NCI-H2196 treated with DMSO at 0.1 percent for 48 hours (cell line): ENCODE data around the gene ARHGAP9.
"Not testable (repeated sequence)": the region's sequence is repeated elsewhere in the genome, so short reads cannot be mapped to it uniquely, and the experiment has no call there.

Experiments
- DNase-seq: peaks from one replicate; lab custom pipeline; 2025; ENCODE audit not compliant: unreplicated experiment; lab: John Stamatoyannopoulos, UW

ARHGAP9 gene

DNA sequence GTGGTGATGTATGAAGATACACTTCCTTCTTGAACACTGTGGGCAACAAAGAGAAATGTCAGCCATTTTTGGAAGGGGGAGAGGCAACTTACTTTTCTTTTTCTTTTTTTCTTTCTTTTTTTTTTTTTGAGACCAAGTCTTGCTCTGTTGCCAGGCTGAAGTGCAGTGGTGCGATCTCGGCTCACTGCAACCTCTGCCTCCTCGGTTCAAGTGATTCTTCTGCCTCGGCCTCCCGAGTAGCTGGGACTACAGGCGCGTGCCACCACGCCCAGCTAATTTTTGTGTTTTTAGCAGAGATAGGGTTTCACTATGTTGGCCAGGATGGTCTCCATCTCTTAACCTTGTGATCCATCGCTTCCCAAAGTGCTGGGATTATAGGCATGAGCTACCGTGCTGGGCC lies 38.1 kb upstream of the ARHGAP9 start:
- not testable (repeated sequence) for DNase-seq

DNA sequence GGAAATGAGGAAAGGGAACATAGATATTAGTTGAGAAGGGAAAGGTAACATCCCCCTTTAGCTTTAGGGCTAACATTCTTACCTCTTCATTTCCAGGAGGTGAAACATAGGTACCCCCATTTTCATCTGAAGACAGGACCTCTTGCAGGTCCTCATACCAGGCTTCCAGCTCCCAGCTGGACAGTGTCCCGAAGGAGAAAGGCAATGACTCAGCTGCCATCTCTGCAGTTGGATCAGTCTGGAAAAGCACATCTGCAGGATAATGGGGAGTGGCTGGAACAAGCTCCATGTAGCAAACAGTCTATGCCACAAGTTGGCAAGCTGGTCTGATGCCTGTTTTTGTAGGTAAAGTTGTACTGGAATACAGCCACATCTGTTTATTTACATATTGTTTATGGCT lies 37.5 kb upstream of the ARHGAP9 start:
- no peak for DNase-seq

DNA sequence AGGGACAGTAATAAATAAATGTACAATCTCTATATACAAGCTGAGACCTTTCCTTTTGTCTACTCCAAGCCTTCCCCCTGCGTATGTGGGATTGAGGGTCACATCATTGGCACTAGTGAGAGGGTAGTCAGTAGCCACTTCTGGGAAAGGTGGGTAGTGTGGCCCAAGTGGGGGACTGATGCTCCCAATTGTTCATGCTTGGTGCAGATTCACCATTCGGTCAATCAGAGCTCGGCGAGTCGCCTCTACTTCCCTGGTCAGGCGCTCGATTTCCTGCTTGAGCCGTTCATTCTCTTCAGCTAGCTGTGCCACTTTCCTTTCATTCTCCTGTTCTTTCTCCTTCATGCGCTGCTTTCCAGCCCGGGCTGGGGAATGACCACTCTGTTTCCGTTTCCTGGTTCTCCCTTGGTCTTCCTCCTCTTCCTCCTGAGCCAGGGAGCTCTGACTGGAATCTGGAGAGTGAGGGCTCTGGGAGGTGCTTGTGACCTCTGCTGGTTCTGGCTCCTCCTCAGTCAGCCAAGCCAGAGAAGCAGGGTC lies 37.0 kb upstream of the ARHGAP9 start:
- DNase-seq: no peak

DNA sequence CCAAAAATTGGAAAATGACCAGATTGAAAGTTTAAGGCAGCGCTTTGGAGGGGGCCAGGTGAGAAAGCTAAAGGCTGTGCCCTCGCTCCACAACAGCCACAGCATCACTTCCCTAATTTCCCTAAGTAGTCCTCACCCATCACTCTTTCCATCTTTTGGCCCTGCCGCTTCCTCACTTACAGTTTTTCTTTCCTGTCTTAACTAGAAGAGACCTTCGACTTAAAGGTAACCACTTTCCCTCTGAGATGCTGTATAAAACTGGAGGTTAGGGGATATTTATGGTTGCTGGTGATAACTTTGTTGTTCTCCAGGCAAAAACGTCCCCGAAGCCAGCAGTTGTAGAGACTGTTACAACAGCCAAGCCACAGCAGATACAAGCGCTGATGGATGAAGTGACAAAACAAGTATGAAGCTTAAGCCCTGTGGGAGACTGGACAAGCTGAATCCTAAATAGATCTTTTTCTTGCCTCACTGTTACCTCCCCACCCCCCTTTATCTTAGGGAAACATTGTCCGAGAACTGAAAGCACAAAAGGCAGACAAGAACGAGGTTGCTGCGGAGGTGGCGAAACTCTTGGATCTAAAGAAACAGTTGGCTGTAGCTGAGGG lies 36.4 kb upstream of the ARHGAP9 start:
- DNase-seq: no peak

DNA sequence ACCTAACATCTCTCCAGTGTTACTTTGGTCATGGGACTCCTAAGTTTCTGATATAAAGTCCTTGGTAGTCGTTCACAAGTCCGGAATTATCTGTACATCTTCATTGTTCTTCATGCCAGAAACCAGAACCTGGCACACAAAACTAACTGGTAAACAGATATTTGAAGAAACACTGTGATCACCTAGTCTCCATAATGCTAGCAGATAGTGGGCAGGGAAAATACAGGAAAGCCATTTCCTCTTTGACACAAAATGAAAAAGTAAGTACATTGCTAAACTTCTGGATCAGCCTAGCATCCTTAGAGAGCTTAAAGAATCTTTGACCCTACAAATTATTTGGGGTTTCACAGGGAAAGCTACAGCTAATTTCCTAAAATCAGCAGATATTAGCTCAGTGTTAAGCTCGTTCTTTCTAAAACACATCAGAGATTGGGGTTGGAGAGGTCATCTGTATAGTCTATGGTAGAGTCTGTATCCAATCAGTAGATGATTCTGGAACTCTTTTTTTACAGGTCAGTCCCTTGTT lies 35.8 kb upstream of the ARHGAP9 start:
- no peak for DNase-seq

DNA sequence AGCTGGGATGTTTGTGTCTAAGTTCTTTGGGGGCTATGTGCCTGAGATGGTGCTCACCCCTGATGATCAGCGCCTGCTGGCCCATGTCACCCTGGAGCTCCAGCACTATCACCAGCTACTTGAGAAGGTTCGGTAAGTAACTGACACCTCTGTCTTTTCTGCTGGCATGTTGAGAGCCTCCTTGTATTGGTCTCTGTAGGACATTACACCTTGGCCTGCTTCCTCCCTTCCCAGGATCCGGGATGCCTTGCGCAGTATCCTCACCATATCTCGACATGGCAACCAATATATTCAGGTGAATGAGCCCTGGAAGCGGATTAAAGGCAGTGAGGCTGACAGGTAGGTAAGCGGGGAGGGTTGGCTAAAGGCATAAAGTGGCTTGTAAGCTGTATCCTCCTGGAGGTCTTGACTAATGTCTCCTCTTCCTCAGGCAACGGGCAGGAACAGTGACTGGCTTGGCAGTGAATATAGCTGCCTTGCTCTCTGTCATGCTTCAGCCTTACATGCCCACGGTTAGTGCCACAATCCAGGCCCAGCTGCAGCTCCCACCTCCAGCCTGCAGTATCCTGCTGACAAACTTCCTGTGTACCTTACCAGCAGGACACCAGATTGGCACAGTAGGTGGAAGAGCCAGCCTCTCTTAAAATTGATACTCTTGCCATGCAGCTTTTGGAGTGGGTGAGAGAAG lies 35.2 kb upstream of the ARHGAP9 start:
- peak; percentile 58 for DNase-seq

DNA sequence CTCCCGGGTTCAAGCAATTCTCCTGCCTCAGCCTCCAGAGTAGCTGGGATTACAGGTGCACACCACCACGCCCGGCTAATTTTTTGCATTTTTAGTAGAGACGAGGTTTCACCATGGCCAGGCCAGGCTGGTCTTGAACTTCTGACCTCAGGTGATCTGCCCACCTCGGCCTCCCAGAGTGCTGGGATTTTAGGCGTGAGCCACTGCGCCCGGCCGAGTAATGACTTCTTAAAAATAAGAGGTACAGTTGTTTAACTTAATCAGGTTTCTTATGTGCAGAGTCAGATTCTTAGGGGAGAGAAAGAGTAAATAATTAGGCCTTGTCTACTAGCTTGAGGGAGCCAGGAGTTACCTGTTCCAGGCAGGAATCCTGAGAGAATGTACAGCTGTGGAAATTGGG lies 34.6 kb upstream of the ARHGAP9 start:
- not testable (repeated sequence) for DNase-seq

DNA sequence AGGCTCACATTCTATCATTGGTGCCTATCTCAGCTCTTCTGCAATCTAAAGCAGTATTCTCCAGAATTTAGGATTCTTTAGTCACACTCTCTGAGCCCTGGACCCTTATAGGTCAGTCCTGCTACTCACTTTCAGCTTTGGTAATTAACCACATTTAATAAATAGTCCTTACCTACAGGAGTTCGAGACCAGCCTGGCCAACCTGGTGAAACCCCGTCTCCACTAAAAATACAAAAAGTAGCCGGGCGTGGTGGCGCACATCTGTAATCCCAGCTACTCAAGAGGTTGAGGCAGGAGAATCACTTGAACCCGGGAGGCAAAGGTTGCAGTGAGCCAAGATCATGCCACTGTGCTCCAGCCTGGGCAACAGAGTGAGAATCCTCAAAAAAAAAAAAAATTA lies 34.0 kb upstream of the ARHGAP9 start:
- DNase-seq: not testable (repeated sequence)

DNA sequence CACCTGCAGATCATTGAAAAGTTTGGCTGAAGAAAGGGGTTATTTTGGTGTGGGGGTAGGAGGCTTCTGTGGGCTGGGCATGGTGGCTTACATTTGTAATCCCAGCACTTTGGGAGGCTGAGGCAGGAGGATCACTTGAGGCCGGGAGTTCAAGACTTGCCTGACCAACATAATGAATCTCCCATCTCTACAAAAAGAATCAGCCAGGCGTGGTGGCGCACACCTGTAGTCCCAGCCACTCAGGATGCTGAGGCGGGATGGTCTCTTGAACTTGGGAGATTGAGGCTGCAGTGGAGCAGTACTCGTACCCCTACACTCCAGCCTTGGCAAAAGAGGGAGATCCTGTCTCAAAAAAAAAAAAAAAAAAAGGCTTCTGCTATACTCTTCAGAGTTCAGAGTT lies 33.6 kb upstream of the ARHGAP9 start:
- DNase-seq: no peak

DNA sequence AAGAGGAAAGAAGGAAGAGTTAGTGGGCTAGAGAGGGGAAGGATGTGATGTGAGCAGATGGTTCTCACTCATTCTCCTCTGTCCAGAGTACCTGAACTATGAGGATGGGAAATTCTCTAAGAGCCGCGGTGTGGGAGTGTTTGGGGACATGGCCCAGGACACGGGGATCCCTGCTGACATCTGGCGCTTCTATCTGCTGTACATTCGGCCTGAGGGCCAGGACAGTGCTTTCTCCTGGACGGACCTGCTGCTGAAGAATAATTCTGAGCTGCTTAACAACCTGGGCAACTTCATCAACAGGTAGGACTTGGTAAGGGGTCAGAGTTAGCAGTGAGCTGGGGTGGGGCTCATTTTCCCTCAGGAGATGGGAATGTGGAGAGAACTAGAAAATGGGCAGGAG lies 33.0 kb upstream of the ARHGAP9 start:
- DNase-seq: no peak

DNA sequence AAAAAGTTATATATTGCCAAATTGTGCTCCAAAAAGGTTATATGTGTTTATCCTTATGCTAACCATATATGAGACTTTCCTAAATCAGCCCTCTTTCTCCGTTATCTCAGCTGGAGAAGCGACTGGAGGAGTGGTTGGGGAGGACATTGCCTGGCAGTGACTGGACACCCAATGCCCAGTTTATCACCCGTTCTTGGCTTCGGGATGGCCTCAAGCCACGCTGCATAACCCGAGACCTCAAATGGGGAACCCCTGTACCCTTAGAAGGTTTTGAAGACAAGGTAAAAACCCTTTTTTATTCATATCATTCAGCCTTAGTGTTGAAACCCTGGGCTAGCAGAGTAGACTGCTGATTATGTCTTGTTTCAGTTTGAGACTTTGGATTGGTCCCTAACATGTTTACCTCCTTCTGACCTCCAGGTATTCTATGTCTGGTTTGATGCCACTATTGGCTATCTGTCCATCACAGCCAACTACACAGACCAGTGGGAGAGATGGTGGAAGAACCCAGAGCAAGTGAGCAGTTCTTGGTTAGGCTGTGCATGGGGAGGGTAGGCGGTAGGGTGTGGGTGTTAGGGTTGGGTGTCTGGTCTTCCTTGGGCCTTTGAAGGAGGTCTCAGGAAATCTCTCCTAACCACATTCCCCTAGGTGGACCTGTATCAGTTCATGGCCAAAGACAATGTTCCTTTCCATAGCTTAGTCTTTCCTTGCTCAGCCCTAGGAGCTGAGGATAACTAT lies 32.1 kb upstream of the ARHGAP9 start:
- no peak for DNase-seq

DNA sequence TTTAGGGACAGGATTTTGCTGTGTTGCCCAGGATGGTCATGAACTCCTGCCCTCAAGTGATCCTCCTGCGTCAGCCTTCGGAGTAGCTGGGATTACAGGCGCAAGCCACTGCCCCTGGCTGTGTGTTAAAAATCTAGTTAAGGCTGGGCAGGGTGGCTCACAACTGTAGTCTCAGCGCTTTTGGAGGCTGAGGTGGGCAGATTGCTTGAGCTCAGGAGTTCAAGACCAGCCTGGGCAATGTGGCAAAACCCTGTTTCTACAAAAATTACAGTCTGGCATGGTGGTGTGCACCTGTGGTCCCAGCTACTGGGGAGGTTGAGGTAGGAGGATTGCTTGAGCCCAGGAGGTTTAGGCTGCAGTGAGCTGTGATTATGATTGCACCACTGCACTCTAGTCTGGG lies 31.5 kb upstream of the ARHGAP9 start:
- DNase-seq: no peak

DNA sequence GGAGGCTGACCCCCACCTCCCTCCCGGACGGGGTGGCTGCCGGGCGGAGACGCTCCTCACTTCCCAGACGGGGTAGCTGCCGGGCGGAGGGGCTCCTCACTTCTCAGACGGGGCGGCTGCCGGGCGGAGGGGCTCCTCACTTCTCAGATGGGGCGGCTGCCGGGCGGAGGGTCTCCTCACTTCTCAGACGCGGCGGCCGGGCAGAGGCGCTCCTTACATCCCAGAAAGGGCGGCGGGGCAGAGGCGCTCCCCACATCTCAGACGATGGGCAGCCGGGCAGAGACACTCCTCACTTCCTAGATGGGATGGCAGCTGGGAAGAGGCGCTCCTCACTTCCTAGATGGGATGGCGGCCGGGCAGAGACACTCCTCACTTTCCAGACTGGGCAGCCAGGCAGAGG lies 28.1 kb upstream of the ARHGAP9 start:
- not testable (repeated sequence) for DNase-seq

DNA sequence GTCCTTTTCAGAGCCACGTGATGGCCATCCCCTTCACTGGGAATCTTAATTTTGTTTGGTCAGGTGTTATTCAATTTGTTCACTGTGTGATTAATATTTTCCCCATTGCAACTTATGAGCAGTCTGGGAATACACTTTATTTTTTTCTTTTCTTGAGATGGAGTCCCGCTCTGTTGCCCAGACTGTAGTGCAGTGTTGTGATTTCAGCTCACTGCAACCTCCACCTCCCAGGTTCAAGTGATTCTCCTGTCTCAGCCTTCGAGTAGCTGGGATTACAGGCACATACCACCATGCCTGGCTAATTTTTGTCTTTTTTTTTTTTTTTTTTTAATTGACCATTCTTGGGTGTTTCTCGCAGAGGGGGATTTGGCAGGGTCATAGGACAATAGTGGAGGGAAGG lies 26.9 kb upstream of the ARHGAP9 start:
- not testable (repeated sequence) for DNase-seq

DNA sequence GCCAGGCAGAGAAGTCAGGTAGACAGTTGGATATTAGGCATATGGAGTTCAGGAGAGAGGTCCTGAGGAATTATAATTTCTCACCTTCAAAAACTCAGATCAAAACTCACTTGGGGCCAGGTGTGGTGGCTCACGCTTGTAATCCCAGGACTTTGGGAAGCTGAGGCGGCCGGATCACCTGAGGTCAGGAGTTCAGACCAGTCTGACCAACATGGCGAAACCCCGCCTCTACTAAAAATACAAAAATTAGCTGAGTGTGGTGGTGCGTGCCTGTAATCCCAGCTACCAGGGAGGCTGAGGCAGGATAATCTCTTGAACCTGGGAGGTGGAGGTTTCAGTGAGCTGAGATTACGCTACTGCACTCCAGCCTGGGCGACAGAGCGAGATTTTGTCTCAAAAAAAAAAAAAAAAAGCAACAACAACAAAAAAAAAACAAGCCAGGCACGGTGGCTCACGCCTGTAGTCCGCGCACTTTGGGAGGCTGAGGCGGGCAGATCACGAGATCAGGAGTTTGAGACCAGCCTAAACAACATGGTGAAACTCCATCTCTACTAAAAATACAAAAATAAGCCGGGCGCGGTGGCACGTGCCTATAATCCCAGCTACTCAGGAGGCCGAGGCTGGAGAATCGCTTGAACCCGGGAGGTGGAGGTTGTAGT lies 22.8 kb upstream of the ARHGAP9 start:
- DNase-seq: not testable (repeated sequence)

DNA sequence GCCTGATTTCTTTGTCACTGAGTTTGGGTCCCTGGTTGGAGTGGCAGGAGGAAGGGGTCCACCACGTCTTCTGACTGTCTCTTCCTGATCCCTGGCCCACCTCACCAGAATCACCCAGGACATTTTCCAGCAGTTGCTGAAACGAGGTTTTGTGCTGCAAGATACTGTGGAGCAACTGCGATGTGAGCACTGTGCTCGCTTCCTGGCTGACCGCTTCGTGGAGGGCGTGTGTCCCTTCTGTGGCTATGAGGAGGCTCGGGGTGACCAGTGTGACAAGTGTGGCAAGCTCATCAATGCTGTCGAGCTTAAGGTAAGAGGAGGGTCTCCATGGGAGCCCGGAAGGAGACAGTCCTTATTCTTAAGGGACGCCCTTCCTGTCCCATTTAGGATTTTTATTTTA lies 20.5 kb upstream of the ARHGAP9 start:
- no peak for DNase-seq

DNA sequence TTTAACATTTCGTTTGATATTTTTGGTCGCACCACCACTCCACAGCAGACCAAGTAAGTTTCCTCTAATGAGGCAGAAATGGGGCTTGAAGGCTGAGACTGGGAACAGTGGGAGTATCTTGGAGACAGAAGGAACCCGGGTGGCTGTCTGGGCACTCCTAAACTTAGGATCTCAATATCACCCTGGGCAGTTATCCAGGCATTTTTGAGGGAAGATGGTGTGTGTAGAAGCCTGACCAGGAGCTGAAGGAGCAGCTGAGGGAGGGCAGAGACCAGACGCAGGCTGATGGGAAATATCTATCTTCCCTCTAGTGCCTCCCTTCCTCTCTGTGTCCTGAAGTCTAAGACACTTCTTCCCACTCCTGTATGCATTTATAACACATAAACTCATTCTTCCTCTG lies 18.9 kb upstream of the ARHGAP9 start:
- no peak for DNase-seq

DNA sequence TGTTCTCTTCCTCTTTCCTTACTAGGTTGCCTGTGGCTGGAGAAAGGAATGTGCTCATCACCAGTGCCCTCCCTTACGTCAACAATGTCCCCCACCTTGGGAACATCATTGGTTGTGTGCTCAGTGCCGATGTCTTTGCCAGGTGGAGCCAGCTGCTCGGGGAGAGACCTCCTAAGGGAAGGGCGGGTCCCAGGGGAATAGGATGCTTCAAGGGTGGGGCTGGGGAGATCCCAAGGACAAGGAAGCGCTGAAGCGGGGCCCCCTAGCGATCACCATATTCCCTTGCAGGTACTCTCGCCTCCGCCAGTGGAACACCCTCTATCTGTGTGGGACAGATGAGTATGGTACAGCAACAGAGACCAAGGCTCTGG lies 18.5 kb upstream of the ARHGAP9 start:
- DNase-seq: no peak

DNA sequence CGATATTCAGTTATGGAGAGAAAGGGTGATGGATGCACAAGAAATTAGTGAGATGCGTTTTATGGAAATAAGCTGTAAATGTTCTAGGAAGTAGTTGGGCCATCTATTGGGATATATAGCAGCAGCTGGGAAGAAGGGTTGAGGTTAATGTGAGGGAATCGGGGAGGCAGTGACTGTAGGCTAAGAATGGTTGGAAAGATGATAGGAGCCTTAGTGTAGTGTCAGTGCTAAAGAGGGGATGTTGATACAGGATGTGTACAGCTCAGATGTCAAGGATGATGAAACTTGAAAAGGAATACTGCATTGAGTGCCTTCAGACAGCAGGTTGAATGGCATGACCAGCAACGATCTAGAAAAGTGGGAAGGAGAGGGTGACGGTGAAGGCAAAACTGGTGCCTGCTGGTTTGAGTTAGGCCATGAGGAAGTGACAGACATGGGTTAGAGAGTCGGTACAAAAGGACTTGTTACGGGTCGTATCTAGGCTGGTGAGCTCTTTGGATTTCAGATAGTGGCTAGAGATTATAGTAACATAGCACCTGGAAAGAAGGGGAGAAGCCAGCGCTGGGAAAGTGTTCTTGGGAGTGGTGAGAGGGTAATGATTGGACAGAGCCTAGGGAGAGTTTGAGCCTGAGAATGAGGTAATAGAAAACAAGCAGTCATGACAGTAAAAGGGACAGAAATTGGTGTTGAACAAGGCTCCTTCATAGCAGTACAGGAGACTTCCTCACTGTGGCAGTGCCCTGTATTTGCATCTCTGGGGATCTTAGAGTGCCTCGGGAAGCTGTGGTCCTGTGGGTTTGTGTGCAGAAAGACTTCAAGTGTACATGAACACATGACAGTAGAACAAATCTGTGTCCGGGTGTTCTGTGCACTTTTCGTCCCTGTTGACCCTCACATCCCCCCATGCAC lies 17.8 kb upstream of the ARHGAP9 start:
- no peak for DNase-seq

DNA sequence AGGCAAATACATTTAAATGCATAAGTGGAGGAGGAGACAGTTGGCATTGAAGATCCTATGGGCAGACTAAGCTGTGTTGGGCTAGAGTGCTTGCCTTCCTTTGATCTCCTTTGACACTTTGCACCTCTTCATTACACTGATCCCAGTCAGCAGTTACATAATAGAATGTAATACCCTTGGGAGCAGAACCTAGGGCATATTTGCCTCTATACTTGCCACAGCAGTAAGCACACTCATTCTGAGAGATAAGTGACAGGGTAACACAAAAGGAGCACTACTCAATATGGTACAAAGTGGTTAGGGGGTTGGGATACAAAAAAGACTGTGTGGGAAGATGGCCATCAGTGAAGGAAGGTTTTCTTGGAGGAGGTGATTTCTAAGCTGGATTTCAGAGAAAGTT lies 17.2 kb upstream of the ARHGAP9 start:
- no peak for DNase-seq
